GM12878 (cell line): ENCODE data around the gene CALY. TPM values are rescaled to one million over a fixed set of nuclear protein-coding genes. Genes with fewer than 3 reads are reported as not detected.

Experiments used
- CBX3 ChIP-seq: fragments of 200-600 bp; sonication (generic); IDR thresholded peaks from 2 replicates; pipeline ENCODE4 v1.6.1; 2016; ENCODE audit warnings: low read depth, borderline replicate concordance
- E4F1 ChIP-seq: fragments of 450-650 bp; IDR thresholded peaks from 2 replicates; pipeline ENCODE4 v1.6.1; 2018; ENCODE audit warnings: borderline replicate concordance, mild to moderate bottlenecking; ENCODE audit not compliant: partially characterized antibody
- FOXK2 ChIP-seq: fragments of 450-650 bp; IDR thresholded peaks from 2 replicates; pipeline ENCODE4 v1.6.1; 2017; ENCODE audit warnings: mild to moderate bottlenecking, moderate library complexity
- JUNB ChIP-seq: IDR thresholded peaks from 2 replicates; pipeline ENCODE4 v1.6.1; 2016; ENCODE audit warnings: antibody characterized with exemption, mild to moderate bottlenecking
- PML ChIP-seq: IDR thresholded peaks from 2 replicates; pipeline ENCODE4 v1.6.1; 2012; ENCODE audit warnings: low read length, inconsistent platforms
- SIN3A ChIP-seq: IDR thresholded peaks from 2 replicates; pipeline ENCODE4 v1.6.1; 2012; ENCODE audit warnings: low read depth, low read length, improper control_type of control experiment
- SUZ12 ChIP-seq: fragments of 200-600 bp; sonication (generic); IDR thresholded peaks from one replicate; pipeline ENCODE4 v1.6.1; 2018; ENCODE audit warnings: antibody characterized with exemption, mild to moderate bottlenecking; ENCODE audit not compliant: unreplicated experiment
- TBL1XR1 ChIP-seq: IDR thresholded peaks from 2 replicates; pipeline ENCODE4 v1.6.1; 2012; ENCODE audit warnings: low read depth, low read length, improper control_type of control experiment
- TCF3 ChIP-seq: IDR thresholded peaks from 2 replicates; pipeline ENCODE4 v1.6.1; 2012; ENCODE audit warnings: low read depth, mild to moderate bottlenecking, low read length, borderline replicate concordance; ENCODE audit not compliant: insufficient read depth
- ZBTB11 ChIP-seq: fragments of 450-650 bp; formaldehyde crosslinking; IDR thresholded peaks from 2 replicates; pipeline ENCODE4 v1.5.0; 2022; ENCODE audit warnings: mild to moderate bottlenecking, missing genetic modification characterization
- ZBTB40 ChIP-seq: fragments of 450-650 bp; IDR thresholded peaks from 2 replicates; pipeline ENCODE4 v1.6.1; 2016; ENCODE audit warnings: mild to moderate bottlenecking, moderate library complexity, borderline replicate concordance
- ZNF274 ChIP-seq: IDR thresholded peaks from one replicate; pipeline ENCODE4 v1.8.0; 2011; ENCODE audit not compliant: insufficient read length, insufficient read depth
- ZZZ3 ChIP-seq: IDR thresholded peaks from 2 replicates; pipeline ENCODE4 v1.6.1; 2011; ENCODE audit warnings: low read depth; ENCODE audit not compliant: control insufficient read depth, insufficient read length
- polyA plus RNA-seq, 11 experiments: library from polyadenylated mRNA; depleted of rRNA in 4 of 11; unstranded in 6 of 11; stranded (reverse) in 5 of 11; fragments of >200 nt; fragmentation: Nextera tagmentation in 4 of 11; fragmentation: Illumina TruSeq in 1 of 11; extraction: Ambion mirVana in 4 of 11; extraction: Trizol in 1 of 11; gene quantifications; 1 replicate in 1 of 11; 2 replicates in 10 of 11; pipeline versions ENCODE4 v1.2.1 to v1.2.3, GENCODE V29; 2011 to 2016; ENCODE audit warnings: inconsistent platforms in 2 of 11, missing spikeins in 2 of 11, low read depth in 1 of 11
- total RNA-seq, 4 experiments: library from RNA; depleted of rRNA in 3 of 4; stranded (reverse); fragments of >200 nt in 3 of 4; fragmentation: Illumina TruSeq in 1 of 4; extraction: Trizol in 1 of 4; gene quantifications; 2 replicates each; pipeline versions ENCODE4 v1.2.1 to v1.2.3, GENCODE V29; 2013 to 2021
- TF ChIP-seq, protein P1 (sequence below), 3 experiments: IDR thresholded peaks in 2 of 3; conservative IDR thresholded peaks in 1 of 3; 2 replicates each; pipeline ENCODE4 v1.5.1; 2011; ENCODE audit warnings: low read depth in 3 of 3, low read length in 3 of 3, mild to moderate bottlenecking in 3 of 3, control low read depth in 2 of 3, moderate library complexity in 2 of 3, inconsistent platforms in 1 of 3, mixed read lengths in 1 of 3; ENCODE audit not compliant: control insufficient read depth in 2 of 3, insufficient read depth in 1 of 3; ENCODE audit errors: extremely low read depth in 1 of 3

Gene CALY
- total and polyA plus RNA-seq, 10 of the 15 experiments (the other 5 are each of a cell fraction or from before 2014, with no cell fraction given), result 0.07 TPM; not detected in 9

DNA sequence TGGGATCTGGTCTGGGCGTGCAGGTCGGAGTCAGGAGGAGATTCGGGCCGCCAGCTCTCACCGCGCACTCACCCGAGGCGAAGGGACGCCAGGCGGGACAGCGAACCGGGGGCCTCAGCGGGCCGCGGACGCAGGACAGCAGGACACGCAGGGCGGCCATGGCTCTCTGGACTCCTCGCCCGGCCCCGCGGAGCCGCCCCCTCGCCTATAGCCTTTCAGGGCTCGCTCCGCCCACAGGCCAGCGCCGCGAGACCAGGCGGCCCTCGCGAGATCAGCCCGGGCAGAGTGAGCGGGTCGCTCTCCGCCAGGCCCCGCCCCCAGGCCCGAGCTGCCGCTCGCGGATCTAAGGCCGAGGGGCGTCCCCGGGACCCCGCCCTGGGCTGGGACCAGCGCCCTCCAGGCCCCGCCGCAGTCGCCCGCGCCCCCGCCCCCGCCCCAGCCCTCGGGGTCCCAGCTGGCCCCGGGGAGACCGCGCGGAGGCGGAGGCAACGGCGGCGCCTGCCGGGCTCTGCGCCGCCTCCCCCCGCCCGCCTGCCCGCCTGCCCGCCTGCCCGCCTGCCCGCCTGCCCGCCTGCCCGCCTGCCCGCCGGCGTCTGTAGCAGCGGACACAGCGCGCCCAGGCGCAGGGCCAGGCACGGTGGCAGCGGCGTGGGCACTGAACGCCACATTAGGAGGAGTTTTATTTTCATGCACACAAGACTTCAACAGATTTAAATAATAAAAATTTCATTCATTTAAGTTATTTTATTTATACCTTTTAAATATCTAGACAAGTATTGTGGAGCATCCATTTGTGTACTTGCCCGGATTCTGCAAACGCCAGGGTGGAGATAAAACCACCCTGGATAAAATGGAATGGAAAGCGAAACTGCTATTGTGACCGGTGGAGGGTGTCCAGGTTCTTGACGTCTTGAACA lies 36.7 kb upstream of the CALY start, which contains the start of gene ECHS1 (continued):
- no peak for TF ChIP-seq ZZZ3
- TF ChIP-seq TCF3, result 0 out of 2 replicates have a peak, but pooled peaks have one; percentile 25
- no peak for TF ChIP-seq FOXK2
- no peak for TF ChIP-seq JUNB
- TF ChIP-seq PML, result no peak
- TF ChIP-seq, protein P1, sequence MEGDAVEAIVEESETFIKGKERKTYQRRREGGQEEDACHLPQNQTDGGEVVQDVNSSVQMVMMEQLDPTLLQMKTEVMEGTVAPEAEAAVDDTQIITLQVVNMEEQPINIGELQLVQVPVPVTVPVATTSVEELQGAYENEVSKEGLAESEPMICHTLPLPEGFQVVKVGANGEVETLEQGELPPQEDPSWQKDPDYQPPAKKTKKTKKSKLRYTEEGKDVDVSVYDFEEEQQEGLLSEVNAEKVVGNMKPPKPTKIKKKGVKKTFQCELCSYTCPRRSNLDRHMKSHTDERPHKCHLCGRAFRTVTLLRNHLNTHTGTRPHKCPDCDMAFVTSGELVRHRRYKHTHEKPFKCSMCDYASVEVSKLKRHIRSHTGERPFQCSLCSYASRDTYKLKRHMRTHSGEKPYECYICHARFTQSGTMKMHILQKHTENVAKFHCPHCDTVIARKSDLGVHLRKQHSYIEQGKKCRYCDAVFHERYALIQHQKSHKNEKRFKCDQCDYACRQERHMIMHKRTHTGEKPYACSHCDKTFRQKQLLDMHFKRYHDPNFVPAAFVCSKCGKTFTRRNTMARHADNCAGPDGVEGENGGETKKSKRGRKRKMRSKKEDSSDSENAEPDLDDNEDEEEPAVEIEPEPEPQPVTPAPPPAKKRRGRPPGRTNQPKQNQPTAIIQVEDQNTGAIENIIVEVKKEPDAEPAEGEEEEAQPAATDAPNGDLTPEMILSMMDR (IDR thresholded peaks at IDR 0.05 in 2 of 3, conservative IDR thresholded peaks at IDR 0.05 in 1 of 3; ENCODE audit: control insufficient read depth in 2 of 3, extremely low read depth in 1 of 3, insufficient read depth in 1 of 3, low read depth in 3 of 3, low read length in 3 of 3), result no peak
- no peak for TF ChIP-seq ZBTB11 (CRISPR knock-in tag)
- TF ChIP-seq TBL1XR1, result no peak
- no peak for TF ChIP-seq SIN3A
- TF ChIP-seq ZBTB40, result no peak
- no peak for TF ChIP-seq SUZ12
- no peak for TF ChIP-seq E4F1
- TF ChIP-seq CBX3, result no peak
- no peak for TF ChIP-seq ZNF274
